Testis (tissue), 2 donors: ENCODE results near the gene CGB5.
"Not testable (repeated sequence)": the region's sequence is repeated elsewhere in the genome, so short reads cannot be mapped to it uniquely, and the experiment has no call there.

Experiments
- POLR2A ChIP-seq: fragments of 450-650 bp; IDR thresholded peaks from one replicate; pipeline ENCODE4 v1.6.1; 2017; ENCODE audit warnings: antibody characterized with exemption, mild to moderate bottlenecking, moderate library complexity
- TF ChIP-seq, protein P1 (sequence below), 3 experiments: fragments of 450-650 bp in 2 of 3; fragments of 200-600 bp in 1 of 3; sonication (generic) in 1 of 3; IDR thresholded peaks; one replicate each; pipeline ENCODE4 v1.5.1; 2016 to 2019; ENCODE audit warnings: antibody characterized with exemption in 3 of 3, mild to moderate bottlenecking in 2 of 3, moderate library complexity in 1 of 3

DNA sequence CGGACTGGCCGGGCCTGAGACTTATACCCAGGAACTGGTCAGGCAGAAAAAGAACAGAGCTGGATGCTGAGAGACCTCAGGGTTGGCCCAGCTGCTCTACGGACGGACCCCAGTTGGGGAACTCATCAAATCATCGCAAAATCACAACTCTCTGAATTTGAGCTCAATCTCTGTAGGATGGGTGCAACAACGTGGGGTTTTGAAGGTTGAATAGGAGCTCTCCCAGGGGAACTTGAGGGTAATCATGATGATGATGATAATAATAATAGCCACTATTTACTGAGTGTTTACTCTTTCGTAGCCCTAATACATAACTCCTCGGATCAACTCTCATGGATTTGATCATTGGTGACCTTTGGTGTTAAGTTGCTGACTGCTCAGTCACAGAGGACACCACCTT is 13.3 kb upstream of the CGB5 start:
- TF ChIP-seq, protein P1, sequence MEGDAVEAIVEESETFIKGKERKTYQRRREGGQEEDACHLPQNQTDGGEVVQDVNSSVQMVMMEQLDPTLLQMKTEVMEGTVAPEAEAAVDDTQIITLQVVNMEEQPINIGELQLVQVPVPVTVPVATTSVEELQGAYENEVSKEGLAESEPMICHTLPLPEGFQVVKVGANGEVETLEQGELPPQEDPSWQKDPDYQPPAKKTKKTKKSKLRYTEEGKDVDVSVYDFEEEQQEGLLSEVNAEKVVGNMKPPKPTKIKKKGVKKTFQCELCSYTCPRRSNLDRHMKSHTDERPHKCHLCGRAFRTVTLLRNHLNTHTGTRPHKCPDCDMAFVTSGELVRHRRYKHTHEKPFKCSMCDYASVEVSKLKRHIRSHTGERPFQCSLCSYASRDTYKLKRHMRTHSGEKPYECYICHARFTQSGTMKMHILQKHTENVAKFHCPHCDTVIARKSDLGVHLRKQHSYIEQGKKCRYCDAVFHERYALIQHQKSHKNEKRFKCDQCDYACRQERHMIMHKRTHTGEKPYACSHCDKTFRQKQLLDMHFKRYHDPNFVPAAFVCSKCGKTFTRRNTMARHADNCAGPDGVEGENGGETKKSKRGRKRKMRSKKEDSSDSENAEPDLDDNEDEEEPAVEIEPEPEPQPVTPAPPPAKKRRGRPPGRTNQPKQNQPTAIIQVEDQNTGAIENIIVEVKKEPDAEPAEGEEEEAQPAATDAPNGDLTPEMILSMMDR (IDR thresholded peaks at IDR 0.05) = not testable (repeated sequence)
- not testable (repeated sequence) for TF ChIP-seq POLR2A
